ENCODE data around the gene HSDL1.

GRCh38 chr16:84124257-84125073, 20.5 kb downstream of the HSDL1 start:
- TF ChIP-seq CTCF (IDR thresholded peaks at IDR 0.05; ENCODE audit: insufficient read depth, low read depth, low read length) (no peak), EZH2 (IDR thresholded peaks at IDR 0.05; ENCODE audit: insufficient read depth, low read length) (no peak)

All from astrocyte (in vitro differentiated cells and primary cell).